ENCODE measurements around the gene DDA1. TPM values are rescaled to one million over a fixed set of nuclear protein-coding genes. Genes with fewer than 3 reads are reported as not detected.
"Not testable (repeated sequence)": the region's sequence is repeated elsewhere in the genome, so short reads cannot be mapped to it uniquely, and the experiment has no call there.

The DDA1 gene
- total RNA-seq, 1 donor from 2014 or later = 9.0 TPM

GRCh38 chr19:17293605-17294004 is 15.8 kb upstream of the DDA1 start:
- FAIRE-seq (no peak), DNase-seq (ENCODE audit: low read depth) (no peak)
- Histone ChIP-seq H3K27me3 (ENCODE audit: control insufficient read depth, insufficient read depth, low read length) (no peaks in the 10 kb centered on the region), H3K36me3 (ENCODE audit: control insufficient read depth, insufficient read depth, low read length) (peaks cover 2% of the 10 kb centered on the region), H3K4me3 (ENCODE audit: low read depth, low read length) (no peak overlapping the region)
- TF ChIP-seq, protein P1, sequence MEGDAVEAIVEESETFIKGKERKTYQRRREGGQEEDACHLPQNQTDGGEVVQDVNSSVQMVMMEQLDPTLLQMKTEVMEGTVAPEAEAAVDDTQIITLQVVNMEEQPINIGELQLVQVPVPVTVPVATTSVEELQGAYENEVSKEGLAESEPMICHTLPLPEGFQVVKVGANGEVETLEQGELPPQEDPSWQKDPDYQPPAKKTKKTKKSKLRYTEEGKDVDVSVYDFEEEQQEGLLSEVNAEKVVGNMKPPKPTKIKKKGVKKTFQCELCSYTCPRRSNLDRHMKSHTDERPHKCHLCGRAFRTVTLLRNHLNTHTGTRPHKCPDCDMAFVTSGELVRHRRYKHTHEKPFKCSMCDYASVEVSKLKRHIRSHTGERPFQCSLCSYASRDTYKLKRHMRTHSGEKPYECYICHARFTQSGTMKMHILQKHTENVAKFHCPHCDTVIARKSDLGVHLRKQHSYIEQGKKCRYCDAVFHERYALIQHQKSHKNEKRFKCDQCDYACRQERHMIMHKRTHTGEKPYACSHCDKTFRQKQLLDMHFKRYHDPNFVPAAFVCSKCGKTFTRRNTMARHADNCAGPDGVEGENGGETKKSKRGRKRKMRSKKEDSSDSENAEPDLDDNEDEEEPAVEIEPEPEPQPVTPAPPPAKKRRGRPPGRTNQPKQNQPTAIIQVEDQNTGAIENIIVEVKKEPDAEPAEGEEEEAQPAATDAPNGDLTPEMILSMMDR (IDR thresholded peaks at IDR 0.05; ENCODE audit: insufficient read depth, low read length, severe bottlenecking) = no peak

DNA sequence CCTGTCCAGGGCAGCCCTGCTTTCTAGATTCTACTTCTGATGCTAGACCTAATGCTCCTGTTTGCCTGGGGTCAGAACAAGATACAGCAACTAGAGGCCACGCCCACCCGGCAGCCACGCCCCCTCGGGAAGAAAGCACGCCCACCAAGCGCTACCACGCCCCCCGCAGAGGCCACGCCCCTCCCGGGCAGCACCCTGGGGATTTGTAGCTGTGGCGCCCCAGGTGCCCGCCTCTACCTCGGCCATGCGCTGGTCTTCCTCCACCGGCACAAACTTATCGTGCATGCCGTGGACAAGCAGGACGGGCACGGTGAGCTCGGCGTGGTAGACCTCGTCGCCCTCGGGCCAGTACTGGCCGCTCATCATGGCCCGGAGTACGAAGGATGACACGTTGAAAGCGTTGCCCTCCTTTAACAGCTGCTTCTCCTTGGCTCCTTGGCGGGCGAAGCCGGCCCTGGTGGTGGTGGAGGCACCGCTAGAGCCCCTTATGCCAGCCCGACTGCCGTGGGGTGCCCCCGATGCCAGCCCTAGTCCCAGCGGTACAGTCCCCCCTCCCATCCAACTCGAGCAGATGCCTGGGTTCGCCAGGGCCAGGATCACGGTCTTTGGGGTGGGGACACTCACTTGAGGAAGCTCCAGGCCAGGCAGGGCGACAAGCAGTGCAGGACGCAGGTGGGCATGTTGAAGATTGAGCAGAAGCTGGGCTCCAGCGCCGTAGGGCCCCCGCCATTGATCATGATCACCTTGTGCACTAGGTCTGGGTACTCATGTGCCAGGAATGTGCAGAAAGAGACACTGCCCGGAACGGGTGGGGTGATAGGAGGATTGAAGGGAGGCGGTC is 15.1 kb upstream of the DDA1 start:
- FAIRE-seq (no peak), DNase-seq (ENCODE audit: low read depth) (no peak)
- Histone ChIP-seq H3K36me3 (ENCODE audit: control insufficient read depth, insufficient read depth, low read length) (peaks cover 2% of the 10 kb centered on the region), H3K27me3 (ENCODE audit: control insufficient read depth, insufficient read depth, low read length) (no peaks in the 10 kb centered on the region), H3K4me3 (ENCODE audit: low read depth, low read length) (no peak overlapping the region)
- TF ChIP-seq, protein P1 (IDR thresholded peaks at IDR 0.05; ENCODE audit: insufficient read depth, low read length, severe bottlenecking) = no peak

DNA sequence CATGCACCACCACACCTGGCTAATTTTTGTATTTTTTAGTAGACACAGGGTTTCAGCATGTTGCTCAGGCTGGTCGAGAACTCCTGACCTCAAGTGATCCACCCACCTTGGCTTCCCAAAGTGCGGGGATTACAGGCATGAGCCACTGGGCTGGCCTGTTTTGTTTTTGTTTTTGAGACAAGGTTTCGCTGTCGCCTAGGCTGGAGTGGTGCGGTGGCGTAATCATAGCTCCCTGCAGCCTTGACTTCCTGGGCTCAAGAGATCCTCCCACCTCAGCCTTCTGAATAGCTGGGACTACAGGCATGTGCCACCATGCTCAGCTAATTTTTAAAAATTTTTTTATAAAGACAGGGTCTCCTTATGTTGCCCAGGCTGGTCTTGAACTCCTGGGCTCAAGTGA is 13.8 kb upstream of the DDA1 start:
- FAIRE-seq; H3K4me3 ChIP-seq (ENCODE audit: low read depth, low read length); DNase-seq (ENCODE audit: low read depth); H3K27me3 ChIP-seq (ENCODE audit: control insufficient read depth, insufficient read depth, low read length); H3K36me3 ChIP-seq (ENCODE audit: control insufficient read depth, insufficient read depth, low read length): not testable (repeated sequence)

DNA sequence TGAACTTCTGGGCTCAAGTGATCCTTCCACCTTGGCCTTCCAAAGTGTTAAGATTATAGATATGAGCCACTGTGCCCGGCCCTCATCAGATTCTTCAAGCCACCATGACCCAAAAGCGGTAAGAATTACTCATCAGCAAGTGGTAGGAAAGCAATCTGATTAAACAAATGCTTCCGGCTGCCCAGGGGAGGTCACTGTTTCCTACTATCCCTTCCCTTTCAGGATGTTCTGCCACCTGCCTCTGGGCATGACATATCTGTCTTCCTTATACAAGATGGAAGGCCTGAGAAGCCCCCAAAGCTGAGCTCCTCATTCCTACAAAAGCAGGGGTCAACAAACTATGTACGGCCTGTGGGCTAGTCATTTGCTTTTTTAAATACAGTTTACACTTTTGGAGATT is 13.1 kb upstream of the DDA1 start:
- no peak for FAIRE-seq
- DNase-seq (ENCODE audit: low read depth) = peak; percentile 65
- peaks cover 2% of the 10 kb centered on the region for H3K36me3 ChIP-seq (ENCODE audit: control insufficient read depth, insufficient read depth, low read length)

GRCh38 chr19:17296976-17297375 is 12.4 kb upstream of the DDA1 start:
- Histone ChIP-seq H3K27me3 (ENCODE audit: control insufficient read depth, insufficient read depth, low read length) (no peaks in the 10 kb centered on the region), H3K4me3 (ENCODE audit: low read depth, low read length) (no peak overlapping the region), H3K36me3 (ENCODE audit: control insufficient read depth, insufficient read depth, low read length) (peaks cover 2% of the 10 kb centered on the region)
- TF ChIP-seq, protein P1 (IDR thresholded peaks at IDR 0.05; ENCODE audit: insufficient read depth, low read length, severe bottlenecking) = no peak
- DNase-seq (ENCODE audit: low read depth) (peak; percentile 82), FAIRE-seq (no peak)

More for the DNA sequence above, 13.1 kb upstream of the DDA1 start:
- Histone ChIP-seq H3K27me3 (ENCODE audit: control insufficient read depth, insufficient read depth, low read length) (no peaks in the 10 kb centered on the region), H3K4me3 (ENCODE audit: low read depth, low read length) (no peak overlapping the region)
- TF ChIP-seq, protein P1 (IDR thresholded peaks at IDR 0.05; ENCODE audit: insufficient read depth, low read length, severe bottlenecking) = peak; percentile 23

GRCh38 chr19:17300992-17301619 is 8.3 kb upstream of the DDA1 start:
- no peak overlapping the region for H3K4me3 ChIP-seq (ENCODE audit: low read depth, low read length)
- H3K27me3 ChIP-seq (ENCODE audit: control insufficient read depth, insufficient read depth, low read length) = no peaks in the 10 kb centered on the region
- FAIRE-seq = no peak
- no peaks in the 10 kb centered on the region for H3K36me3 ChIP-seq (ENCODE audit: control insufficient read depth, insufficient read depth, low read length)
- DNase-seq (ENCODE audit: low read depth) = no peak
- TF ChIP-seq, protein P1 (IDR thresholded peaks at IDR 0.05; ENCODE audit: insufficient read depth, low read length, severe bottlenecking) = no peak
